ENCODE data around the gene CABP4. TPM values are rescaled to one million over a fixed set of nuclear protein-coding genes. Genes with fewer than 3 reads are reported as not detected.

Gene CABP4
- total and polyA plus RNA-seq, 10 of the 15 experiments (the other 5 are each of a cell fraction or from before 2014, with no cell fraction given), result 0.04 to 0.41 (median 0.14) TPM; not detected in 2

DNA sequence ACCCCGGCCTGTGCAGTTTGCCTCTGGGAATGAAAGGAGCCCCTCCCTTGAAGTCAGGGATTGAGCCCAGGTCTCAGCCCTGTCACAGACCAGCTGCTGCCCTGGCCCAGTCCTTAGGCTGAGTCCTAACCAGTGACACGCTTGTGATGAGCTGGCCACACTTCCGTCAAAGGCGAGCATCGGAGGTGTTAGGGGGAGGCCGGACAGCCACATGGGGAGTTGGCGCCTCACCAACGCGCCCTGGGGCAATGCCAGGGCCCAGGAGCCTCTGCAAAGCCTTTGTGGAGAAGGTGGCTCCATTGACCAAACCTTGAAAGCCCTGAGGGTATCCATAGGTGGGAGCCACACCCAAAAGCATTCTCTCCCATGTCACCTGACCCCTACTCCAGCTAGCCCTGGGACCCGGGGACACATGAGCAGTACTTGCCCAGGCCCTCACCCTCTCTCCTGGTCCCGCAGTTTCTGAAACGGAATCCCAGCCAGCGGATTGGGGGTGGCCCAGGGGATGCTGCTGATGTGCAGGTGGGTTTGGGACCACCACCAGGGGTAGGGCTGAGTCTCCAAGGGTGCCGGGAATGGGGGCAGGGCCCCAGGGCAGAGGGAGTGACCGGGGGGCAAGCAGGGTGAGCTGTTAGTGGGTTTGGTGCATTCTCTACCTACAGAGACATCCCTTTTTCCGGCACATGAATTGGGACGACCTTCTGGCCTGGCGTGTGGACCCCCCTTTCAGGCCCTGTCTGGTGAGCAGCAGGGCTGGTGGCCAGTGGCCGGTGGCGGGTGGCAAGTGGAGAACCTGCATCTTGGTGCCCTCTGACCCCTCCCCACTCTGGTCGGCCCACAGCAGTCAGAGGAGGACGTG lies 21.4 kb upstream of the CABP4 start (continued):
- no peak for TF ChIP-seq PAX8 (IDR thresholded peaks at IDR 0.05)
- TF ChIP-seq, protein P1, sequence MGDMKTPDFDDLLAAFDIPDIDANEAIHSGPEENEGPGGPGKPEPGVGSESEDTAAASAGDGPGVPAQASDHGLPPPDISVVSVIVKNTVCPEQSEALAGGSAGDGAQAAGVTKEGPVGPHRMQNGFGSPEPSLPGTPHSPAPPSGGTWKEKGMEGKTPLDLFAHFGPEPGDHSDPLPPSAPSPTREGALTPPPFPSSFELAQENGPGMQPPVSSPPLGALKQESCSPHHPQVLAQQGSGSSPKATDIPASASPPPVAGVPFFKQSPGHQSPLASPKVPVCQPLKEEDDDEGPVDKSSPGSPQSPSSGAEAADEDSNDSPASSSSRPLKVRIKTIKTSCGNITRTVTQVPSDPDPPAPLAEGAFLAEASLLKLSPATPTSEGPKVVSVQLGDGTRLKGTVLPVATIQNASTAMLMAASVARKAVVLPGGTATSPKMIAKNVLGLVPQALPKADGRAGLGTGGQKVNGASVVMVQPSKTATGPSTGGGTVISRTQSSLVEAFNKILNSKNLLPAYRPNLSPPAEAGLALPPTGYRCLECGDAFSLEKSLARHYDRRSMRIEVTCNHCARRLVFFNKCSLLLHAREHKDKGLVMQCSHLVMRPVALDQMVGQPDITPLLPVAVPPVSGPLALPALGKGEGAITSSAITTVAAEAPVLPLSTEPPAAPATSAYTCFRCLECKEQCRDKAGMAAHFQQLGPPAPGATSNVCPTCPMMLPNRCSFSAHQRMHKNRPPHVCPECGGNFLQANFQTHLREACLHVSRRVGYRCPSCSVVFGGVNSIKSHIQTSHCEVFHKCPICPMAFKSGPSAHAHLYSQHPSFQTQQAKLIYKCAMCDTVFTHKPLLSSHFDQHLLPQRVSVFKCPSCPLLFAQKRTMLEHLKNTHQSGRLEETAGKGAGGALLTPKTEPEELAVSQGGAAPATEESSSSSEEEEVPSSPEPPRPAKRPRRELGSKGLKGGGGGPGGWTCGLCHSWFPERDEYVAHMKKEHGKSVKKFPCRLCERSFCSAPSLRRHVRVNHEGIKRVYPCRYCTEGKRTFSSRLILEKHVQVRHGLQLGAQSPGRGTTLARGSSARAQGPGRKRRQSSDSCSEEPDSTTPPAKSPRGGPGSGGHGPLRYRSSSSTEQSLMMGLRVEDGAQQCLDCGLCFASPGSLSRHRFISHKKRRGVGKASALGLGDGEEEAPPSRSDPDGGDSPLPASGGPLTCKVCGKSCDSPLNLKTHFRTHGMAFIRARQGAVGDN (IDR thresholded peaks at IDR 0.05), result no peak
- TF ChIP-seq BACH1 (IDR thresholded peaks at IDR 0.05; ENCODE audit: borderline replicate concordance), result no peak
- no peak for TF ChIP-seq GABPA (IDR thresholded peaks at IDR 0.05; ENCODE audit: low read depth)
- no peak for TF ChIP-seq MXI1 (IDR thresholded peaks at IDR 0.05; ENCODE audit: low read depth, low read length)
- 0 out of 2 replicates have a peak, but pooled peaks have one; percentile 45 for TF ChIP-seq NR2F1 (conservative IDR thresholded peaks at IDR 0.05)
- TF ChIP-seq TCF12 (IDR thresholded peaks at IDR 0.05; ENCODE audit: low read depth, low read length), result no peak

Data from GM12878 (cell line).